ENCODE results near the gene CDK9. TPM values are rescaled to one million over a fixed set of nuclear protein-coding genes. Genes with fewer than 3 reads are reported as not detected.

The CDK9 gene
- total and polyA plus RNA-seq, 10 of the 15 experiments (the other 5 are each of a cell fraction or from before 2014, with no cell fraction given), result 7.3 to 92.6 (median 51.6) TPM

GRCh38 chr9:127783111-127784008 lies 2.5 kb upstream of the CDK9 start (continued):
- TF ChIP-seq ESRRA (IDR thresholded peaks at IDR 0.05; ENCODE audit: low read length), result no peak
- no peak for TF ChIP-seq CHD1 (IDR thresholded peaks at IDR 0.05; ENCODE audit: low read depth, low read length)
- no peak for TF ChIP-seq MXI1 (IDR thresholded peaks at IDR 0.05; ENCODE audit: low read depth, low read length)
- TF ChIP-seq CREM (IDR thresholded peaks at IDR 0.05; ENCODE audit: low read depth), result no peak
- peak; percentile 15; the same call in 1 of the 2 replicates for TF ChIP-seq NR2C1 (IDR thresholded peaks at IDR 0.05)
- no peak for TF ChIP-seq BRCA1 (IDR thresholded peaks at IDR 0.05; ENCODE audit: low read depth, low read length)
- TF ChIP-seq RBBP5 (conservative IDR thresholded peaks at IDR 0.05), result no peak
- TF ChIP-seq NFYB (IDR thresholded peaks at IDR 0.05; ENCODE audit: insufficient read depth, low read depth, low read length), result no peak
- no peak for TF ChIP-seq CBX3 (IDR thresholded peaks at IDR 0.05; ENCODE audit: borderline replicate concordance, low read depth)
- no peak for TF ChIP-seq BMI1 (IDR thresholded peaks at IDR 0.05; ENCODE audit: borderline replicate concordance)
- TF ChIP-seq MYC (IDR thresholded peaks at IDR 0.05; ENCODE audit: insufficient read depth, insufficient read length, insufficient replicate concordance, low read length, severe bottlenecking), result no peak
- peak; percentile 44; the same call in 1 of the 2 replicates for TF ChIP-seq DPF2 (IDR thresholded peaks at IDR 0.05)
- no peak; the same call in 1 of the 2 replicates for TF ChIP-seq GATAD2B (conservative IDR thresholded peaks at IDR 0.05; ENCODE audit: low read depth)
- TF ChIP-seq POU2F2 (IDR thresholded peaks at IDR 0.05; ENCODE audit: borderline replicate concordance, low read depth, low read length), result no peak
- TF ChIP-seq EP300 (IDR thresholded peaks at IDR 0.05; ENCODE audit: borderline replicate concordance in 1 of 2, control insufficient read depth in 1 of 2, low read depth in 2 of 2, low read length in 2 of 2), result no peak
- TF ChIP-seq MEF2A (IDR thresholded peaks at IDR 0.05; ENCODE audit: insufficient read depth, low read depth, low read length), result no peak
- no peak for TF ChIP-seq TARDBP (IDR thresholded peaks at IDR 0.05; ENCODE audit: borderline replicate concordance)
- no peak for TF ChIP-seq SIX5 (IDR thresholded peaks at IDR 0.05; ENCODE audit: low read depth, low read length, severe bottlenecking)
- TF ChIP-seq MTA3 (IDR thresholded peaks at IDR 0.05; ENCODE audit: borderline replicate concordance, low read length), result no peak
- no peak for TF ChIP-seq E4F1 (IDR thresholded peaks at IDR 0.05; ENCODE audit: borderline replicate concordance, partially characterized antibody)
- no peak for TF ChIP-seq SREBF1 (IDR thresholded peaks at IDR 0.05; ENCODE audit: low read length)
- no peak for TF ChIP-seq MLLT1 (IDR thresholded peaks at IDR 0.05)
- peak; percentile 66 to 85 for TF ChIP-seq IKZF2 (IDR thresholded peaks at IDR 0.05)
- TF ChIP-seq ZSCAN29 (IDR thresholded peaks at IDR 0.05), result no peak
- peak; percentile 55; the same call in 1 of the 2 replicates for TF ChIP-seq RELB (IDR thresholded peaks at IDR 0.05; ENCODE audit: low read depth)
- TF ChIP-seq HDGF (IDR thresholded peaks at IDR 0.05), result no peak
- TF ChIP-seq STAT3 (IDR thresholded peaks at IDR 0.05; ENCODE audit: low read depth, low read length), result no peak
